Ecto neural progenitor cell (in vitro differentiated cells): ENCODE measurements around the gene COL5A3.
"Not testable (repeated sequence)": the region's sequence is repeated elsewhere in the genome, so short reads cannot be mapped to it uniquely, and the experiment has no call there.

Experiments used
- DNase-seq: peaks from one replicate; pipeline ENCODE4 v3.0.0-alpha.2; 2018; ENCODE audit warnings: low spot score

COL5A3 gene

DNA sequence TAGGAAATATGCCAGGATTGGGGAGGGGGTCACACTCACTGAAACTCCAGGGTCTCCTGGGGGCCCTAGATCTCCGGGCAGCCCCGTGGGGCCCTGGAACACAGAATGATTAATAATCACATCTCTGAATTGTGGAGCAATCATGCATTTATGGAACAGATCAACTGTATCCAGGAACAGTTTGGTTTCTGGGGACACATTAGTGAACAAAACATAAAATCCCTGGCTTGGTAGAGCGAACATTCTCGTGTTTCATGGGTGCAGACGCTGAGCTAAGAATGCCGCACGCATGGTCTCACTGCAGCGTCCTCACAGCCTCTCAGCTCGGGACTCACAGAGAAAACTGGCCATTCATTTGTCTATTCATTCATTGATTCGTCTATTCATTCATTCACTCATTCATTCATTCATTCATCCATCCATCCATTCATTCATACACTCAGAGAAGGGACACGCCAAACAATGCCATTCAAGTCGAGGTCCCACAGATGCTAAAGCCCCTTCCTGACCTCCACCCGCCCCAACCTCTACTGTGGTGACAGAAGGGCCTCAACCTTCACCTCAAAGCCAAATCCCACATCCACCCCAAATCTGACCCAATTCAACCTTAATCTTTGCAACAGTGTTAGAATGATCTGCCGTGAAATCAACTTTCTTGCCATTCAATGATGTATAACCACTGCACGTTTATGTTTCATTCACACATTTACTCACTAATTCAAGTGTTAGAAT is 39.0 kb downstream of the COL5A3 start:
- DNase-seq, result no peak

DNA sequence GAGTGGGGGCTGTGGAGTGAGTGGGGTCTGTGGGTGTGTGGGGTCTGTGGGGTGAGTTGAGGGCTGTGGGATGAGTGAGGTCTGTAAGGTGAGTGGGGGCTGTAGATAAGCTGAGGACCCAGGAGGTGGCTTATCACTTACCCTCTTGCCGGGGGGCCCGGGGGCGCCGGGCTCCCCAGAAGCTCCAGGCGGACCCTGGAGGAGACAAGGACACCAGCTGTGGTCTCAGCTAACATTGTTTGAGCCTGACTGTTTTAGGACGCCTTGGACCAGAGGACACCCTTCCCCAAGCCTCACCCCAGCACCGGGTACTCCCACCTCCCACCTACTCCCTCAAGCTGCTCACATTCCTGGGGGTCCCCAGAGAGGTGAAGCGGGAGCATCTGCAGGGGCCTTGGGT is 39.8 kb downstream of the COL5A3 start:
- no peak for DNase-seq

DNA sequence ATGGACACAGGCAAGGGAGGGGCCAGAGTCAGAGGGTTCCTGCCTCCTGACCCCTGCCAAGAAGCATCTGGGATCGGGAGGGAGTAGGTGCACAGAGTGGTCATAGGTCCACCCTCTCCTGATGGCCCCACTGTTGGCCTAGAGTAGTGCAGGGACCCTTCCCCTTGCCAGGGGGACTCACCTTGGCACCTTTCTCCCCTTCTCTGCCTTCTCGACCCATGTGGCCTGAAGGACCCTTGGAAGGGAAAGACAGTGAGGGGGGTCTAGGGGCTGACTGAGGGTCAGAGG is 40.7 kb downstream of the COL5A3 start:
- no peak for DNase-seq

DNA sequence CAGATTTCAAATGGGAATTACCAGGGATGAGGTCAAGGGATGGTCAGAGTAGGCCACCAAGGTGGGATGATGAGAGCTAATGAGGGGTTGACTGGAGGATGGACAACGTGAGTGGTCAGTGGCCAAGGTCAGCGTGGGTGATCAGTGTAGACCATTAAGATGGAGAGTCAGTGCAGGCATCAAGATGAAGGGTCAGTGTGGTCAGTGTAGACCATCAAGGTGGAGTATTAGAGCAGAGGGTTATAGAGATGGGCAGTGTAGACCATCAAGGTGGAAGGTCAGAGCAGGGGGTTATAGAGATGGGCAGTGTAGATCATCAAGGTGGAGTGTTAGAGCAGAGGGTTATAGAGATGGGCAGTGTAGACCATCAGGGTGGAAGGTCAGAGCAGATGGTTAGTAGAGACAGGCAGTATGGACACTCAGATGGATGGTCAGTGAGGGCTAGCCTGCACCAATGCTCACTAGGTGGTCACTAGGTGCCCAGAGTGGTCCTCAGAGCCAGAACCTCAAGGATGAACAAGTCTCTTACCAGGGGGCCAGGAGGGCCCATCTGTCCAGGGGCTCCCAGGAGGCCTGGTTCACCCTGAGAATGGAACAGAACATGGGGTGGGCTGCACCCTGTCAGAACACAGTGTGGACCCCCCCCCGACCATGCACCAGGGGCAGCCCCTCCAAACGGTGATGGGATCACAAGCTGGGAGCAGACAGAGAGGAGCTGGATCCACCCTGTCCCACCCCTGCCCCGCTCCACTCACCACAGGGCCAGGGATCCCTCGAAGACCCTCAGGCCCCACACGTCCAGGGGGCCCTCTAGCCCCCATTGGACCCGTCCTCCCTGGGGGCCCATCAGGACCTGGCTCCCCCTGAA is 41.2 kb downstream of the COL5A3 start:
- DNase-seq, result no peak

DNA sequence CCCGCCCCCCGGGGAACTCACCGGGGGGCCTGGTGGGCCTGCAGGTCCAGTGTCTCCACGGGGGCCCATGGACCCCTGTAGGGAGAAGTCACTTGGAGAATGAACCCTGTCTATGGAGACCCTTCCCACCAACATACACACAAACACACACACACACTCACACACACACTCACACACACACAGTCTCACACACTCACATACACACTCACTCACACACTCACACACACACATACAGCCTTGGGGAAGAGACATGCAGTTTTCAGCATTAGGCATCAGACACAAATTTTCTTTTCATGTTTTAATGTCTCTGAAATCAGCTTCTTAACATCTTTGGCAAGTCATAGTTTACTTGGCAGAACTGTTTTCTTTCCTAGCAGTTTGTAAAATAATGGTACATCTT is 43.0 kb downstream of the COL5A3 start:
- DNase-seq, result no peak

GRCh38 chr19:9966448-9966847 is 43.9 kb downstream of the COL5A3 start:
- no peak for DNase-seq

DNA sequence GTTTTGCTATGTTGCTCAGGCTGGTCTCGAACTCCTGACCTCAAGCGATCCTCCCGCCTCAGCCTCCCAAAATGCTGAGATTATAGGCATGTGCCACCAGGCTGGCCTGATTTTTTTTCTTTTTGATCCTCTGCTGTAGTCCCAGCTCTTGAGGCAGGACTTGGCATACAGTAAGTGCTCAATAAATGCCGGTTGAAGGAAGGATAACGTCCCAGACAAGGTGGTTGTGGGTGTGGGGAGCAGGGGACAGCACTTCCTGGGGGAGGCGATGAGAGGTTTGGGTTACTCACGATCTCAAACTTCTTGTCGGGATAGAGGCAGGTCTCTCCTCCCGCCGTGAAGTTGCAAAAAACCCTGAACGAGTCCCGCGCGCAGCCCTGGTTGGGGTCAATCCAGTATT is 44.3 kb downstream of the COL5A3 start:
- DNase-seq, result no peak

- DNase-seq, result no peak
Observed at GRCh38 chr19:9962623-9963290, 47.5 kb downstream of the COL5A3 start.

GRCh38 chr19:9961103-9961502 is 49.2 kb downstream of the COL5A3 start:
- DNase-seq, result no peak

DNA sequence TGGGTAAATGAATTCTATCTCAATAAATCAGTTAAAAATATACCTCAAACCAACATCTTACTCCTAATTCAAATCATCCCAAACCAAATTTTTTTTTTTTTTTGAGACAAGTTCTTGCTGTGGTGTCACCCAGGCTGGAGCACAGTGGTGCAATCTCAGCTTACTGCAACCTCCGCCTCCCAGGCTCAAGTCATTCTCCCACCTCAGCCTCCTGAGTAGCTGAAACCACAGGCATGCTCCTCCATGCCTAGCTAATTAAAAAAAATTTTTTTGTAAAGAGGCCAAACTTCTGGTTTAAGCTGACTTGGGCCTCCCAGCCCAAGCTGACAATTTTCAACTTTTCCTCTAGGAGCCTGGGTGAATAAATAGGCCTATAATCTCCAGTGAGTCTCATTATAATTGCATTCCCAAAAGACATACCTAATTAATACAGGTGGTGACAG is 51.9 kb downstream of the COL5A3 start:
- DNase-seq, result no peak

DNA sequence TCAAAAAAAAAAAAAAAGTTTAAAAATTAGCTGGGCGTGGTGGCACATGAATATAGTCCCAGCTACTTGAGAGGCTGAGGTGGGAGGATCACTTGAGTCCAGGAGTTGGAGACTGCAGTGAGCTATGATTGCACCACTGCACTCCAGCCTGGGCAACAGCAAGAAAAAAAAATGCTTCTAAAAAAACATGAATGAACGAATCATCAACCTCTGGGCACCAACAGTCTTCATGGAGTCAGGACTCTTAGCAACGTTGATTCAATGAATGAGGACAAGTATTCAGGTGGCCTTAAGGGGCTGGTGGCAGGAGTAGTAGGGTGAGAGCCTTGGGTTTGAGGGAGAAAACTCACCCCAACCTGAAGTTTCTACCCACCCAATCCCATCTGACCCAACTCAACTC is 53.3 kb downstream of the COL5A3 start:
- no peak for DNase-seq

- no peak for DNase-seq
Observed at GRCh38 chr19:9953802-9954542, 56.3 kb downstream of the COL5A3 start.

DNA sequence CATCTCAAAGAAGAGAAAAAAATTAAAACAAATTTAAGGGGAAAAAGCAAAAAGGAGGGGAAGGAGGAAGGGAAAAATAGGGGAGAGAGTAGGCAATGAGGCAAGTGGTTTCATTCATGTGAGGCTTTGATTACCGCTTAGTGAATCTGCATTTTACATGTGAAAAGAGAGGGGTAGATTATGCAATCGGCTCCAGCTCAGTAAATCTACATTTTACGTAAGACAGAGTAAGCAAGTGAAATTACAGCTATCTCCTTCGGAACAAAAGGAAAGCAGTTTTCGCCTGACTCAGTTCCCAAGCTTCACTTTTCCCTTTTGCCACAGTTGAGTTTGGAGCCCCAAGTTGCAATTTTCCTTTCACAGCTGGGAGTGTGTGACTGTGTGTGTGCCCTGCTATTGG is 58.0 kb downstream of the COL5A3 start:
- DNase-seq, result no peak

DNA sequence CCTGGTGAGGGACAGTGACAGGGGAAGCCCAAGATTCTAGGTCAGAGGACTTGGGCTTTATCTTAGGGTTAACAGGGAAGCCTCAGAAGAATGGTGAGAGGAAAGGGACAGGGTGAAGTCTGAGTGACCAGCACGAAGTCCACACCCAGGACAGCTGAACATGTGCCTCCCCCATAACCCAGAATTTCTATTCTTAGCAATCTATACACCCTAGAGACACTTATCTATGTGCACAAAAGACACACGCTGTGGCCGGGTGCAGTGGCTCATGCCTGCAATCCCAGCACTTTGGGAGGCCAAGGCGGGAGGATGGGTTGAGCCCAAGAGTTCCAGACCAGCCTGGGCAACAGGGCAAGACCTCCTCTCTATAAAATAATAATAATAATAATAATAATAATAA is 62.9 kb downstream of the COL5A3 start:
- DNase-seq, result no peak

- not testable (repeated sequence) for DNase-seq
Observed at GRCh38 chr19:9946528-9947125, 63.7 kb downstream of the COL5A3 start.

GRCh38 chr19:9945319-9945966 is 64.9 kb downstream of the COL5A3 start:
- peak; percentile 57 for DNase-seq

DNA sequence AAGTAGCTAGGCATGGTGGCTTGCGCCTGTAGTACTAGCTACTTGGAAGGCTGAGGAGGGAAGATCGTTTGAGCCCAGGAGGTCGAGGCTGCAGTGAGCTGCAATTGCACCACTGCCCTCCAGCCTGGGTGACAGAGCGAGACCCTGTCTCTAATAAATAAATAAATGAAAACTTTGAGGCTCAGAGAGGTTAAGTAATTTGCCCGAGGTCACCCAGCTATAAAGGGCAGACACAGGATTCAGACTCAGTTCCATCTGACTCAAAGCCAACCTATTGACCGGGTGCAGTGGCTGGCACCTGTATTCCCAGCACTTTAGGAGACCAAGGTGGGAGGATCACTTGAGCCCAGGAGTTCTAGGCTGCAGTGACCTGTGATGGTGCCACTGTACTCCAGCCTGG is 66.6 kb downstream of the COL5A3 start:
- DNase-seq, result no peak

- no peak for DNase-seq
Observed at GRCh38 chr19:9941671-9942070, 68.6 kb downstream of the COL5A3 start.

DNA sequence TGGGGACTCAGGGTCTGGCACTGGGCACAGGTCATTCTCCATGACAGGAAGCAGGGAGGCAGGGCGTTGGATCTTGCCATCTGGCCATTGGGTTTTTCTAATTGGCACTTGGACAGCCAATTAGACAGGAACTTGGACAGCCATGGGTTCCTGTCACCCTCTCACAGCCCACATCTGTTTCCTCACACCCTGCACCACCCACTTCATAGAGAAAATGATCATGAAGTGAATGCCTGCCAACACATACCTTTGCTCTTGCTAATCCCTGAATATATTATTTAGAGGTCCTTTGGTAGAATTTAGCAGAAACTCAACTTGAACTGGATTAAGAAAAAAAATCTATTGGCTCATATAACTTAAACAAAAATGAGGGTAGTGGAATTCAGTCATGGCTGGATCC is 69.1 kb downstream of the COL5A3 start:
- no peak for DNase-seq

DNA sequence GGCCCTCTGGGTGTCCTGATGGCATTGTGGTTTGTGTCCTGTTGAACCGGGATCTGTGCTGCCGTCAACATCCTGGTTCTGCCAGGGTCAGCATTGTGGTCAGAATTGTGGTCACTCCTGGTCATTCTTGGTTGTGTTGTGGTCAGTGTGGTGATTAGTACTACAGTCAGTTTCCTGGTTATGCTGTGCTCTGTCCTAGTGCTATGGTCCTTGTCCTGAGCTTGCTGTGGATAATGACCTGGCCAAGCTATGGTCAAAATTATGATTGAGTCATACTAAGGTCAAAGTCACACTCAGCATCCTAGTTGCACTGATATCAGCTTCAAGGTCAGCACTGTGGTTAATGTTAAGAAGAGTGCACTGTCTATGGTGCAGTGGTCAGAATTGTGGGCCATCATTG is 69.5 kb downstream of the COL5A3 start:
- DNase-seq, result no peak

GRCh38 chr19:9939301-9939913 is 70.9 kb downstream of the COL5A3 start:
- DNase-seq, result no peak
